CD14-positive monocyte (primary cell): Measurements from ENCODE around the gene TTR. TPM values are rescaled to one million over a fixed set of nuclear protein-coding genes. Genes with fewer than 3 reads are reported as not detected.

Source experiments
- DNase-seq, 3 donors: peaks; one replicate each; pipeline ENCODE4 v3.0.0-alpha.2; 2011 to 2022
- H2AFZ ChIP-seq: 2 replicates; pipeline ENCODE4 v1.6.0; 2012; ENCODE audit warnings: mild to moderate bottlenecking, low read depth, low read length, inconsistent platforms; ENCODE audit not compliant: insufficient read depth, poor library complexity, severe bottlenecking
- H3K27ac ChIP-seq, 2 donors: 1 replicate in 1 of 2; 2 replicates in 1 of 2; pipeline ENCODE4 v1.5.1; 2012 to 2013; ENCODE audit warnings: low read length in 2 of 2, control low read depth in 1 of 2, inconsistent platforms in 1 of 2, low read depth in 1 of 2, mild to moderate bottlenecking in 1 of 2
- H3K27me3 ChIP-seq, 2 donors: one replicate each; pipeline versions ENCODE4 v1.6.0 to v1.6.1; 2011 to 2013; ENCODE audit warnings: low read length in 2 of 2; ENCODE audit not compliant: control insufficient read depth in 2 of 2, insufficient read depth in 2 of 2
- H3K36me3 ChIP-seq, 2 donors: replicated peaks in 1 of 2; 1 replicate in 1 of 2; 2 replicates in 1 of 2; pipeline versions ENCODE4 v1.5.1 to v1.6.1; 2012 to 2013; ENCODE audit warnings: low read length in 2 of 2, control low read depth in 1 of 2, inconsistent platforms in 1 of 2, mild to moderate bottlenecking in 1 of 2; ENCODE audit not compliant: insufficient read depth in 2 of 2, control insufficient read depth in 1 of 2
- H3K4me1 ChIP-seq, 2 donors: 1 replicate in 1 of 2; 2 replicates in 1 of 2; pipeline versions ENCODE4 v1.5.1 to v1.6.1; 2012 to 2013; ENCODE audit warnings: low read length in 2 of 2, control low read depth in 1 of 2, inconsistent platforms in 1 of 2, mild to moderate bottlenecking in 1 of 2, moderate library complexity in 1 of 2; ENCODE audit not compliant: insufficient read depth in 2 of 2, control insufficient read depth in 1 of 2
- H3K4me2 ChIP-seq: replicated peaks from 2 replicates; pipeline ENCODE3; 2012; ENCODE audit warnings: low read length, moderate library complexity, mild to moderate bottlenecking; ENCODE audit not compliant: poor library complexity, severe bottlenecking; ENCODE audit errors: extremely low read depth
- H3K4me3 ChIP-seq, 3 experiments: fragments of 200-600 bp in 1 of 3; sonication (generic) in 1 of 3; replicated peaks in 1 of 3; 1 replicate in 2 of 3; 2 replicates in 1 of 3; pipeline ENCODE4 v1.5.1; 2011 to 2013; ENCODE audit warnings: low read length in 3 of 3, mild to moderate bottlenecking in 3 of 3, control low read depth in 2 of 3, low read depth in 2 of 3, inconsistent platforms in 1 of 3, moderate library complexity in 1 of 3
- H3K79me2 ChIP-seq: 2 replicates; pipeline ENCODE4 v1.6.0; 2012; ENCODE audit warnings: mild to moderate bottlenecking, control low read depth, inconsistent platforms, low read length, moderate library complexity; ENCODE audit not compliant: insufficient read depth
- H3K9ac ChIP-seq: 2 replicates; pipeline ENCODE4 v1.6.0; 2017; ENCODE audit warnings: low read length, mild to moderate bottlenecking; ENCODE audit not compliant: insufficient read depth, poor library complexity, severe bottlenecking
- H3K9me3 ChIP-seq, 2 donors: replicated peaks in 1 of 2; 1 replicate in 1 of 2; 2 replicates in 1 of 2; pipeline versions ENCODE4 v1.5.1 to v1.6.1; 2012 to 2013; ENCODE audit warnings: low read length in 2 of 2, control low read depth in 1 of 2; ENCODE audit not compliant: control insufficient read depth in 1 of 2, insufficient read depth in 1 of 2
- H4K20me1 ChIP-seq: 2 replicates; pipeline ENCODE4 v1.6.0; 2012; ENCODE audit warnings: mild to moderate bottlenecking, low read length, control low read depth, moderate library complexity; ENCODE audit not compliant: insufficient read depth
- H3K27ac Mint-ChIP-seq, 7 donors: one replicate each; pipeline ENCODE4 v1.8.0; 2020; ENCODE audit warnings: mild to moderate bottlenecking in 7 of 7, mixed read lengths in 7 of 7, moderate library complexity in 6 of 7, inconsistent platforms in 2 of 7
- H3K27me3 Mint-ChIP-seq, 3 donors: one replicate each; pipeline ENCODE4 v1.8.0; 2021 to 2022; ENCODE audit warnings: low read depth in 3 of 3, mild to moderate bottlenecking in 3 of 3, mixed read lengths in 3 of 3, moderate library complexity in 3 of 3, inconsistent platforms in 1 of 3
- H3K36me3 Mint-ChIP-seq, 2 donors: one replicate each; pipeline ENCODE4 v1.8.0; 2020; ENCODE audit warnings: mixed read lengths in 2 of 2, inconsistent platforms in 1 of 2, mild to moderate bottlenecking in 1 of 2
- H3K4me1 Mint-ChIP-seq: one replicate; pipeline ENCODE4 v1.8.0; 2020; ENCODE audit warnings: mild to moderate bottlenecking, mixed read lengths
- H3K4me3 Mint-ChIP-seq, 2 donors: one replicate each; pipeline ENCODE4 v1.8.0; 2020; ENCODE audit warnings: mild to moderate bottlenecking in 2 of 2, mixed read lengths in 2 of 2, moderate library complexity in 1 of 2
- H3K9me3 Mint-ChIP-seq, 7 donors: one replicate each; pipeline ENCODE4 v1.8.0; 2020 to 2022; ENCODE audit warnings: mixed read lengths in 7 of 7, mild to moderate bottlenecking in 6 of 7, moderate library complexity in 6 of 7, inconsistent platforms in 2 of 7
- CTCF ChIP-seq: fragments of 200-600 bp; IDR thresholded peaks from one replicate; pipeline ENCODE4 v1.8.0; 2022; ENCODE audit warnings: antibody characterized with exemption, mild to moderate bottlenecking
- WGBS: methylation state at CpG from one replicate; pipeline ENCODE4 v1.1.5; 2013; ENCODE audit warnings: missing lambda C conversion rate; ENCODE audit not compliant: insufficient coverage; 5-methylcytosine and 5-hydroxymethylcytosine counted together
- intact Hi-C, 2 donors: fragments of 100-400 bp; cut with micrococcal nuclease; formaldehyde crosslinking; loops; one replicate each; pipeline versions ENCODE4 v1.15.0 to v1.15.1; 2023
- polyA plus RNA-seq, 3 donors: library from polyadenylated mRNA; depleted of rRNA in 1 of 3; unstranded in 2 of 3; stranded (reverse) in 1 of 3; fragments of 300-500 nt in 2 of 3; fragments of >200 nt in 1 of 3; fragmentation: Illumina TruSeq in 2 of 3; gene quantifications; 1 replicate in 2 of 3; 2 replicates in 1 of 3; pipeline ENCODE4 v1.2.3, GENCODE V29; 2012 to 2021

Gene TTR
- polyA plus RNA-seq, 3 donors, result not detected

GRCh38 chr18:31630549-31630948, 38.9 kb downstream of the TTR start:
- Mint-ChIP-seq H3K9me3 (peaks cover 0 to 2% (median 0%) of the 10 kb centered on the region in 7 donors), H3K27ac (peak overlapping the region in 2 of 7 donors; percentile 4 to 28), H3K27me3 (no peaks in the 10 kb centered on the region), H3K36me3 (peaks cover 0 to 8% of the 10 kb centered on the region in 2 donors), H3K4me1 (peaks cover 22% of the 10 kb centered on the region), H3K4me3 (no peak overlapping the region)
- no peak overlapping the region for H3K9ac ChIP-seq
- intact Hi-C loops, result no loop called here
- no peak overlapping the region for H3K4me3 ChIP-seq
- no peaks in the 10 kb centered on the region for H4K20me1 ChIP-seq
- H3K27ac ChIP-seq, result peak overlapping the region in 1 of 2 donors; percentile 53
- no peaks in the 10 kb centered on the region for H3K27me3 ChIP-seq
- peaks cover 9 to 17% of the 10 kb centered on the region in 2 donors for H3K4me1 ChIP-seq
- TF ChIP-seq CTCF, result no peak
- no peak overlapping the region for H3K4me2 ChIP-seq
- no peaks in the 10 kb centered on the region for H3K9me3 ChIP-seq
- DNase-seq, result no peak
- H3K36me3 ChIP-seq, result no peaks in the 10 kb centered on the region
- H2AFZ ChIP-seq, result no peak overlapping the region
- WGBS, result 100% methylated on average over 1 of the region's 4 CpGs
- H3K79me2 ChIP-seq, result no peaks in the 10 kb centered on the region

- no CpG with 5 or more reads among the region's 1 CpG for WGBS
- H3K27me3 ChIP-seq, result no peaks in the 10 kb centered on the region
- no peak overlapping the region for H3K9ac ChIP-seq
- no peak overlapping the region for H3K27ac ChIP-seq
- no peak overlapping the region for H3K4me2 ChIP-seq
- no peak overlapping the region for H2AFZ ChIP-seq
- no peaks in the 10 kb centered on the region for H4K20me1 ChIP-seq
- peaks cover 9 to 17% of the 10 kb centered on the region in 2 donors for H3K4me1 ChIP-seq
- intact Hi-C loops, result no loop called here
- H3K36me3 ChIP-seq, result no peaks in the 10 kb centered on the region
- H3K27ac Mint-ChIP-seq, result no peak overlapping the region
- no peak for DNase-seq
- H3K27me3 Mint-ChIP-seq, result no peaks in the 10 kb centered on the region
- no peak overlapping the region for H3K4me3 ChIP-seq
- no peaks in the 10 kb centered on the region for H3K9me3 ChIP-seq
- H3K36me3 Mint-ChIP-seq, result peaks cover 0 to 8% of the 10 kb centered on the region in 2 donors
- H3K4me3 Mint-ChIP-seq, result no peak overlapping the region
- peaks cover 22% of the 10 kb centered on the region for H3K4me1 Mint-ChIP-seq
- TF ChIP-seq CTCF, result no peak
- H3K79me2 ChIP-seq, result no peaks in the 10 kb centered on the region
- peaks cover 0 to 2% (median 0%) of the 10 kb centered on the region in 7 donors for H3K9me3 Mint-ChIP-seq
Observed at GRCh38 chr18:31631526-31631925, 39.8 kb downstream of the TTR start.
